ENCODE results near the gene APLP1.

DNA sequence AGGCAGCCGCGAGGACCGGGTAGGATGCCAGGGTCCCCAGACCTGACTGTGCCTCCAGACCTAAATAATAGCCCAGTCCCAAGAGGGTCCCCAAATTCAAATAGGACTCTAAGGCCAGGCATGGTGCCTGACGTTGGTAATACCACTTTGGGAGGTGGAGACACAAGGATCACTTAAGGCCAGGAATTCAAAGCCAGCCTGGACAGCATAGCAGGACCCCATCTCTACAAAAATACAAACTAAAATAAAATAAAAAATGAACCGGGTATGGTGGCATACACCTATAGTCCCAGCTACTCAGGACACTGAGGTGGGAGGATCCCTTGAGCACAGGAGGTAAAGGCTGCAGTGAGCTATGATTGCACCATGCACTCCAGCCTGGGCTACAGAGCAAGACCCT lies 5.4 kb upstream of the APLP1 start:
- TF ChIP-seq, protein P1, sequence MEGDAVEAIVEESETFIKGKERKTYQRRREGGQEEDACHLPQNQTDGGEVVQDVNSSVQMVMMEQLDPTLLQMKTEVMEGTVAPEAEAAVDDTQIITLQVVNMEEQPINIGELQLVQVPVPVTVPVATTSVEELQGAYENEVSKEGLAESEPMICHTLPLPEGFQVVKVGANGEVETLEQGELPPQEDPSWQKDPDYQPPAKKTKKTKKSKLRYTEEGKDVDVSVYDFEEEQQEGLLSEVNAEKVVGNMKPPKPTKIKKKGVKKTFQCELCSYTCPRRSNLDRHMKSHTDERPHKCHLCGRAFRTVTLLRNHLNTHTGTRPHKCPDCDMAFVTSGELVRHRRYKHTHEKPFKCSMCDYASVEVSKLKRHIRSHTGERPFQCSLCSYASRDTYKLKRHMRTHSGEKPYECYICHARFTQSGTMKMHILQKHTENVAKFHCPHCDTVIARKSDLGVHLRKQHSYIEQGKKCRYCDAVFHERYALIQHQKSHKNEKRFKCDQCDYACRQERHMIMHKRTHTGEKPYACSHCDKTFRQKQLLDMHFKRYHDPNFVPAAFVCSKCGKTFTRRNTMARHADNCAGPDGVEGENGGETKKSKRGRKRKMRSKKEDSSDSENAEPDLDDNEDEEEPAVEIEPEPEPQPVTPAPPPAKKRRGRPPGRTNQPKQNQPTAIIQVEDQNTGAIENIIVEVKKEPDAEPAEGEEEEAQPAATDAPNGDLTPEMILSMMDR (IDR thresholded peaks at IDR 0.05) = no peak
- TF ChIP-seq POLR2A (IDR thresholded peaks at IDR 0.05) = no peak

All from lower leg skin (tissue), 3 donors.